Trophoblast cell (in vitro differentiated cells and primary cell): ENCODE results near the gene VASP.

Source experiments
- DNase-seq, 2 donors: peaks; one replicate each; pipeline ENCODE4 v3.0.0-alpha.2; 2016
- H2AFZ ChIP-seq: 2 replicates; pipeline ENCODE4 v1.6.1; 2013; ENCODE audit warnings: low read length, moderate library complexity, mild to moderate bottlenecking; ENCODE audit not compliant: insufficient read depth, poor library complexity
- H2AK5ac ChIP-seq: 2 replicates; pipeline ENCODE4 v1.6.1; 2013; ENCODE audit warnings: mild to moderate bottlenecking, low read length
- H2BK120ac ChIP-seq: 2 replicates; pipeline ENCODE4 v1.6.1; 2013; ENCODE audit warnings: low read length, mild to moderate bottlenecking, moderate library complexity; ENCODE audit not compliant: insufficient read depth, poor library complexity
- H2BK12ac ChIP-seq: 2 replicates; pipeline ENCODE4 v1.6.1; 2013; ENCODE audit warnings: mild to moderate bottlenecking, low read length, moderate library complexity
- H2BK5ac ChIP-seq: 2 replicates; pipeline ENCODE4 v1.6.1; 2013; ENCODE audit warnings: low read length, low read depth, moderate library complexity, mild to moderate bottlenecking; ENCODE audit not compliant: poor library complexity
- H3K14ac ChIP-seq: 2 replicates; pipeline ENCODE4 v1.6.1; 2013; ENCODE audit warnings: mild to moderate bottlenecking, low read length
- H3K18ac ChIP-seq: 2 replicates; pipeline ENCODE4 v1.6.1; 2013; ENCODE audit warnings: mild to moderate bottlenecking, low read length
- H3K23ac ChIP-seq: 2 replicates; pipeline ENCODE4 v1.6.1; 2013; ENCODE audit warnings: low read length
- H3K27ac ChIP-seq: 2 replicates; pipeline ENCODE4 v1.5.1; 2013; ENCODE audit warnings: low read depth, mild to moderate bottlenecking, inconsistent platforms, low read length, moderate library complexity
- H3K27me3 ChIP-seq: 2 replicates; pipeline ENCODE4 v1.6.1; 2013; ENCODE audit warnings: inconsistent platforms, mild to moderate bottlenecking, low read length, moderate library complexity; ENCODE audit not compliant: insufficient read depth
- H3K36me3 ChIP-seq, 2 experiments: 1 replicate in 1 of 2; 2 replicates in 1 of 2; pipeline ENCODE4 v1.6.1; 2013; ENCODE audit warnings: low read length in 2 of 2, mild to moderate bottlenecking in 2 of 2, moderate library complexity in 1 of 2; ENCODE audit not compliant: insufficient read depth in 2 of 2, control insufficient read depth in 1 of 2
- H3K4ac ChIP-seq: 2 replicates; pipeline ENCODE4 v1.6.1; 2013; ENCODE audit warnings: low read depth, mild to moderate bottlenecking, low read length, moderate library complexity
- H3K4me1 ChIP-seq, 2 experiments: 1 replicate in 1 of 2; 2 replicates in 1 of 2; pipeline ENCODE4 v1.6.1; 2013; ENCODE audit warnings: low read length in 2 of 2, mild to moderate bottlenecking in 2 of 2, moderate library complexity in 1 of 2; ENCODE audit not compliant: insufficient read depth in 2 of 2, control insufficient read depth in 1 of 2
- H3K4me2 ChIP-seq: 2 replicates; pipeline ENCODE4 v1.6.1; 2013; ENCODE audit warnings: inconsistent platforms, mild to moderate bottlenecking, low read length, moderate library complexity
- H3K4me3 ChIP-seq: 2 replicates; pipeline ENCODE4 v1.5.1; 2013; ENCODE audit warnings: mild to moderate bottlenecking, low read depth, low read length, inconsistent platforms
- H3K79me1 ChIP-seq: one replicate; pipeline ENCODE4 v1.6.1; 2013; ENCODE audit warnings: low read length
- H3K79me2 ChIP-seq: 2 replicates; pipeline ENCODE4 v1.6.1; 2013; ENCODE audit warnings: low read length, mild to moderate bottlenecking; ENCODE audit not compliant: control insufficient read depth, insufficient read depth, poor library complexity
- H3K9ac ChIP-seq: 2 replicates; pipeline ENCODE4 v1.6.1; 2013; ENCODE audit warnings: mild to moderate bottlenecking, low read length
- H3K9me3 ChIP-seq: 2 replicates; pipeline ENCODE4 v1.6.1; 2013; ENCODE audit warnings: low read depth, mild to moderate bottlenecking, control low read depth, inconsistent platforms, low read length; ENCODE audit not compliant: insufficient read depth
- H4K12ac ChIP-seq: 2 replicates; pipeline ENCODE4 v1.6.1; 2013; ENCODE audit warnings: low read depth, mild to moderate bottlenecking, low read length, moderate library complexity
- H4K8ac ChIP-seq: 2 replicates; pipeline ENCODE4 v1.6.1; 2013; ENCODE audit warnings: low read depth, mild to moderate bottlenecking, low read length, moderate library complexity
- H4K91ac ChIP-seq: one replicate; pipeline ENCODE4 v1.6.1; 2013; ENCODE audit warnings: low read depth, mild to moderate bottlenecking, low read length, moderate library complexity
- WGBS: extraction: QIAGEN DNeasy Blood & Tissue Kit; methylation state at CpG from one replicate; pipeline ENCODE4 v1.1.7; 2013; ENCODE audit warnings: missing lambda C conversion rate; ENCODE audit not compliant: insufficient read length, insufficient coverage; ENCODE audit errors: extremely low coverage; 5-methylcytosine and 5-hydroxymethylcytosine counted together

The VASP gene

GRCh38 chr19:45502111-45502510 is 5.2 kb upstream of the VASP start:
- Histone ChIP-seq H2AK5ac (no peak overlapping the region), H2AFZ (no peak overlapping the region), H3K79me2 (peaks cover 2% of the 10 kb centered on the region), H2BK5ac (no peak overlapping the region), H2BK120ac (no peak overlapping the region), H3K4me3 (no peak overlapping the region), H4K12ac (no peak overlapping the region), H4K91ac (no peak overlapping the region), H3K27me3 (peaks cover 20% of the 10 kb centered on the region), H3K14ac (no peak overlapping the region), H3K4me2 (no peak overlapping the region), H3K9ac (no peak overlapping the region), H4K8ac (no peak overlapping the region), H3K9me3 (peaks cover 7% of the 10 kb centered on the region), H3K36me3 (no peaks in the 10 kb centered on the region), H3K4ac (no peak overlapping the region), H3K18ac (no peak overlapping the region), H3K27ac (no peak overlapping the region), H3K79me1 (peaks cover 10% of the 10 kb centered on the region), H3K23ac (no peak overlapping the region), H3K4me1 (peaks cover 22 to 25% of the 10 kb centered on the region in 2 experiments), H2BK12ac (no peak overlapping the region)
- WGBS: no CpG with 5 or more reads among the region's 5 CpGs
- DNase-seq: peak in 1 of 2 donors; percentile 31

GRCh38 chr19:45503909-45504308 is 3.4 kb upstream of the VASP start:
- Histone ChIP-seq H3K14ac (no peak overlapping the region), H3K27me3 (peaks cover 8% of the 10 kb centered on the region), H3K36me3 (no peaks in the 10 kb centered on the region), H2AFZ (no peak overlapping the region), H4K12ac (no peak overlapping the region), H3K4me3 (no peak overlapping the region), H3K27ac (no peak overlapping the region), H4K8ac (no peak overlapping the region), H2BK5ac (no peak overlapping the region), H3K23ac (no peak overlapping the region), H2AK5ac (no peak overlapping the region), H3K4me2 (no peak overlapping the region), H3K9ac (no peak overlapping the region), H3K18ac (no peak overlapping the region), H3K79me1 (peaks cover 24% of the 10 kb centered on the region), H3K4me1 (peaks cover 13 to 15% of the 10 kb centered on the region in 2 experiments), H3K9me3 (peaks cover 4% of the 10 kb centered on the region), H2BK120ac (no peak overlapping the region), H3K4ac (no peak overlapping the region), H2BK12ac (no peak overlapping the region), H4K91ac (no peak overlapping the region), H3K79me2 (peaks cover 17% of the 10 kb centered on the region)
- no peak for DNase-seq
- no CpG with 5 or more reads among the region's 9 CpGs for WGBS

GRCh38 chr19:45505151-45505995 is 1.9 kb upstream of the VASP start:
- Histone ChIP-seq H2BK5ac (peak overlapping the region; percentile 0), H3K4me1 (peaks cover 12 to 13% of the 10 kb centered on the region in 2 experiments), H3K4ac (no peak overlapping the region), H4K12ac (no peak overlapping the region), H3K18ac (no peak overlapping the region), H3K23ac (no peak overlapping the region), H3K4me2 (no peak overlapping the region), H3K27ac (peak overlapping the region; percentile 23), H3K36me3 (peaks cover 4 to 5% of the 10 kb centered on the region in 2 experiments), H3K4me3 (no peak overlapping the region), H3K79me1 (peaks cover 30% of the 10 kb centered on the region), H3K9ac (no peak overlapping the region), H4K91ac (peak overlapping the region; percentile 23), H3K79me2 (peaks cover 28% of the 10 kb centered on the region), H2AFZ (no peak overlapping the region), H2BK12ac (peak overlapping the region; percentile 6), H3K14ac (no peak overlapping the region), H2BK120ac (peak overlapping the region; percentile 12), H3K9me3 (no peaks in the 10 kb centered on the region), H3K27me3 (no peaks in the 10 kb centered on the region), H4K8ac (no peak overlapping the region), H2AK5ac (peak overlapping the region; percentile 27)
- DNase-seq: peak; percentile 58 to 72
- no CpG with 5 or more reads among the region's 8 CpGs for WGBS

- H2AFZ ChIP-seq: peak overlapping the region; percentile 14
- H3K36me3 ChIP-seq: peaks cover 4 to 8% of the 10 kb centered on the region in 2 experiments
- H2AK5ac ChIP-seq: peak overlapping the region; percentile 72
- DNase-seq: no peak
- H4K8ac ChIP-seq: peak overlapping the region; percentile 8
- H3K4me2 ChIP-seq: peak overlapping the region; percentile 71
- no peak overlapping the region for H3K4me3 ChIP-seq
- H3K14ac ChIP-seq: peak overlapping the region; percentile 11
- peak overlapping the region; percentile 13 for H2BK120ac ChIP-seq
- H4K91ac ChIP-seq: peak overlapping the region; percentile 22
- peak overlapping the region; percentile 16 for H3K18ac ChIP-seq
- peak overlapping the region; percentile 7 for H3K4ac ChIP-seq
- WGBS: no CpG with 5 or more reads among the region's 5 CpGs
- H3K79me1 ChIP-seq: peaks cover 30% of the 10 kb centered on the region
- no peak overlapping the region for H3K9ac ChIP-seq
- peaks cover 31% of the 10 kb centered on the region for H3K79me2 ChIP-seq
- H3K9me3 ChIP-seq: no peaks in the 10 kb centered on the region
- H2BK12ac ChIP-seq: peak overlapping the region; percentile 79
- H3K27ac ChIP-seq: peak overlapping the region; percentile 95
- H4K12ac ChIP-seq: peak overlapping the region; percentile 82
- no peaks in the 10 kb centered on the region for H3K27me3 ChIP-seq
- no peak overlapping the region for H3K23ac ChIP-seq
- peak overlapping the region; percentile 49 for H2BK5ac ChIP-seq
- H3K4me1 ChIP-seq: peaks cover 12 to 13% of the 10 kb centered on the region in 2 experiments
Observed at GRCh38 chr19:45505996-45506245, 1.4 kb upstream of the VASP start.
